ENCODE measurements around the gene SESTD1.

SESTD1 gene

GRCh38 chr2:179277429-179278196 lies 13.0 kb upstream of the SESTD1 start:
- Histone ChIP-seq H3K23ac (ENCODE audit: low read length) (no peak overlapping the region), H2AK5ac (ENCODE audit: low read length) (no peak overlapping the region), H4K12ac (ENCODE audit: low read depth, low read length) (no peak overlapping the region), H3K4ac (ENCODE audit: low read depth, low read length) (no peak overlapping the region), H3K14ac (ENCODE audit: low read length) (no peak overlapping the region), H3K79me2 (ENCODE audit: control insufficient read depth, insufficient read depth, low read length, poor library complexity) (peaks cover 1% of the 10 kb centered on the region), H3K4me2 (ENCODE audit: low read length) (no peak overlapping the region), H3K4me3 (ENCODE audit: low read depth, low read length) (no peak overlapping the region), H3K27ac (ENCODE audit: low read depth, low read length) (peak overlapping the region; percentile 7), H3K4me1 (ENCODE audit: control insufficient read depth in 1 of 2, insufficient read depth in 2 of 2, low read length in 2 of 2) (peaks cover 0 to 3% of the 10 kb centered on the region in 2 experiments), H3K27me3 (ENCODE audit: insufficient read depth, low read length) (no peaks in the 10 kb centered on the region), H3K36me3 (ENCODE audit: control insufficient read depth in 1 of 2, insufficient read depth in 2 of 2, low read length in 2 of 2) (no peaks in the 10 kb centered on the region), H2BK5ac (ENCODE audit: low read depth, low read length, poor library complexity) (no peak overlapping the region), H3K79me1 (ENCODE audit: low read length) (peaks cover 3% of the 10 kb centered on the region), H4K91ac (ENCODE audit: low read depth, low read length) (peak overlapping the region; percentile 61), H2BK120ac (ENCODE audit: insufficient read depth, low read length, poor library complexity) (peak overlapping the region; percentile 63), H2BK12ac (ENCODE audit: low read length) (no peak overlapping the region), H3K9ac (ENCODE audit: low read length) (no peak overlapping the region), H2AFZ (ENCODE audit: insufficient read depth, low read length, poor library complexity) (no peak overlapping the region), H4K8ac (ENCODE audit: low read depth, low read length) (no peak overlapping the region), H3K9me3 (ENCODE audit: insufficient read depth, low read depth, low read length) (no peaks in the 10 kb centered on the region), H3K18ac (ENCODE audit: low read length) (no peak overlapping the region)
- no CpG with 5 or more reads among the region's 3 CpGs for WGBS (ENCODE audit: extremely low coverage, insufficient coverage, insufficient read length)
- DNase-seq: peak; percentile 94 to 96

GRCh38 chr2:179275253-179276012 lies 10.8 kb upstream of the SESTD1 start:
- no peak overlapping the region for H3K4me2 ChIP-seq (ENCODE audit: low read length)
- H4K91ac ChIP-seq (ENCODE audit: low read depth, low read length): no peak overlapping the region
- H3K4ac ChIP-seq (ENCODE audit: low read depth, low read length): no peak overlapping the region
- no peak overlapping the region for H2BK120ac ChIP-seq (ENCODE audit: insufficient read depth, low read length, poor library complexity)
- no peak overlapping the region for H2AFZ ChIP-seq (ENCODE audit: insufficient read depth, low read length, poor library complexity)
- DNase-seq: no peak
- H2AK5ac ChIP-seq (ENCODE audit: low read length): no peak overlapping the region
- peaks cover 3% of the 10 kb centered on the region for H3K79me1 ChIP-seq (ENCODE audit: low read length)
- no peak overlapping the region for H3K4me3 ChIP-seq (ENCODE audit: low read depth, low read length)
- H3K4me1 ChIP-seq (ENCODE audit: control insufficient read depth in 1 of 2, insufficient read depth in 2 of 2, low read length in 2 of 2): peaks cover 0 to 3% of the 10 kb centered on the region in 2 experiments
- H3K9me3 ChIP-seq (ENCODE audit: insufficient read depth, low read depth, low read length): no peaks in the 10 kb centered on the region
- no peak overlapping the region for H2BK5ac ChIP-seq (ENCODE audit: low read depth, low read length, poor library complexity)
- H3K14ac ChIP-seq (ENCODE audit: low read length): no peak overlapping the region
- H4K8ac ChIP-seq (ENCODE audit: low read depth, low read length): no peak overlapping the region
- H3K23ac ChIP-seq (ENCODE audit: low read length): no peak overlapping the region
- H3K36me3 ChIP-seq (ENCODE audit: control insufficient read depth in 1 of 2, insufficient read depth in 2 of 2, low read length in 2 of 2): no peaks in the 10 kb centered on the region
- H3K27me3 ChIP-seq (ENCODE audit: insufficient read depth, low read length): no peaks in the 10 kb centered on the region
- H3K79me2 ChIP-seq (ENCODE audit: control insufficient read depth, insufficient read depth, low read length, poor library complexity): peaks cover 1% of the 10 kb centered on the region
- H4K12ac ChIP-seq (ENCODE audit: low read depth, low read length): no peak overlapping the region
- H3K18ac ChIP-seq (ENCODE audit: low read length): no peak overlapping the region
- H3K27ac ChIP-seq (ENCODE audit: low read depth, low read length): no peak overlapping the region
- H2BK12ac ChIP-seq (ENCODE audit: low read length): no peak overlapping the region
- WGBS (ENCODE audit: extremely low coverage, insufficient coverage, insufficient read length): no CpG with 5 or more reads among the region's 4 CpGs
- no peak overlapping the region for H3K9ac ChIP-seq (ENCODE audit: low read length)

GRCh38 chr2:179274749-179275148 lies 10.1 kb upstream of the SESTD1 start:
- Histone ChIP-seq H3K4me3 (ENCODE audit: low read depth, low read length) (no peak overlapping the region), H4K8ac (ENCODE audit: low read depth, low read length) (no peak overlapping the region), H2BK120ac (ENCODE audit: insufficient read depth, low read length, poor library complexity) (peak overlapping the region; percentile 17), H3K36me3 (ENCODE audit: control insufficient read depth in 1 of 2, insufficient read depth in 2 of 2, low read length in 2 of 2) (no peaks in the 10 kb centered on the region), H3K27me3 (ENCODE audit: insufficient read depth, low read length) (no peaks in the 10 kb centered on the region), H2BK12ac (ENCODE audit: low read length) (peak overlapping the region; percentile 17), H3K4me1 (ENCODE audit: control insufficient read depth in 1 of 2, insufficient read depth in 2 of 2, low read length in 2 of 2) (peaks cover 0 to 3% of the 10 kb centered on the region in 2 experiments), H4K12ac (ENCODE audit: low read depth, low read length) (no peak overlapping the region), H3K4ac (ENCODE audit: low read depth, low read length) (no peak overlapping the region), H4K91ac (ENCODE audit: low read depth, low read length) (no peak overlapping the region), H3K79me1 (ENCODE audit: low read length) (peaks cover 3% of the 10 kb centered on the region), H3K18ac (ENCODE audit: low read length) (no peak overlapping the region), H3K9ac (ENCODE audit: low read length) (no peak overlapping the region), H3K23ac (ENCODE audit: low read length) (no peak overlapping the region), H2BK5ac (ENCODE audit: low read depth, low read length, poor library complexity) (no peak overlapping the region), H3K27ac (ENCODE audit: low read depth, low read length) (no peak overlapping the region), H2AFZ (ENCODE audit: insufficient read depth, low read length, poor library complexity) (no peak overlapping the region), H2AK5ac (ENCODE audit: low read length) (no peak overlapping the region), H3K4me2 (ENCODE audit: low read length) (no peak overlapping the region), H3K9me3 (ENCODE audit: insufficient read depth, low read depth, low read length) (no peaks in the 10 kb centered on the region), H3K14ac (ENCODE audit: low read length) (no peak overlapping the region), H3K79me2 (ENCODE audit: control insufficient read depth, insufficient read depth, low read length, poor library complexity) (peaks cover 1% of the 10 kb centered on the region)
- WGBS (ENCODE audit: extremely low coverage, insufficient coverage, insufficient read length): no CpG with 5 or more reads among the region's 2 CpGs
- no peak for DNase-seq

- Histone ChIP-seq H2BK5ac (ENCODE audit: low read depth, low read length, poor library complexity) (no peak overlapping the region), H3K36me3 (ENCODE audit: control insufficient read depth in 1 of 2, insufficient read depth in 2 of 2, low read length in 2 of 2) (no peaks in the 10 kb centered on the region), H2AFZ (ENCODE audit: insufficient read depth, low read length, poor library complexity) (no peak overlapping the region), H4K12ac (ENCODE audit: low read depth, low read length) (no peak overlapping the region), H3K23ac (ENCODE audit: low read length) (no peak overlapping the region), H3K79me2 (ENCODE audit: control insufficient read depth, insufficient read depth, low read length, poor library complexity) (peaks cover 1% of the 10 kb centered on the region), H2BK12ac (ENCODE audit: low read length) (no peak overlapping the region), H3K18ac (ENCODE audit: low read length) (no peak overlapping the region), H3K4me1 (ENCODE audit: control insufficient read depth in 1 of 2, insufficient read depth in 2 of 2, low read length in 2 of 2) (peaks cover 0 to 6% of the 10 kb centered on the region in 2 experiments), H3K27me3 (ENCODE audit: insufficient read depth, low read length) (no peaks in the 10 kb centered on the region), H3K14ac (ENCODE audit: low read length) (no peak overlapping the region), H2BK120ac (ENCODE audit: insufficient read depth, low read length, poor library complexity) (no peak overlapping the region), H2AK5ac (ENCODE audit: low read length) (no peak overlapping the region), H4K8ac (ENCODE audit: low read depth, low read length) (no peak overlapping the region), H4K91ac (ENCODE audit: low read depth, low read length) (no peak overlapping the region), H3K79me1 (ENCODE audit: low read length) (peaks cover 10% of the 10 kb centered on the region), H3K9ac (ENCODE audit: low read length) (no peak overlapping the region), H3K9me3 (ENCODE audit: insufficient read depth, low read depth, low read length) (no peaks in the 10 kb centered on the region), H3K4me2 (ENCODE audit: low read length) (no peak overlapping the region), H3K4me3 (ENCODE audit: low read depth, low read length) (no peak overlapping the region), H3K27ac (ENCODE audit: low read depth, low read length) (no peak overlapping the region), H3K4ac (ENCODE audit: low read depth, low read length) (no peak overlapping the region)
- no peak for DNase-seq
- WGBS (ENCODE audit: extremely low coverage, insufficient coverage, insufficient read length): no CpG with 5 or more reads among the region's 6 CpGs
These were observed 8.9 kb upstream of the SESTD1 start for GRCh38 chr2:179273461-179273962.

All from trophoblast cell (in vitro differentiated cells and primary cell).